Skeletal muscle tissue (tissue), 4 donors: ENCODE data around the gene CACFD1. TPM values are rescaled to one million over a fixed set of nuclear protein-coding genes. Genes with fewer than 3 reads are reported as not detected.

Experiments used
- H3K27ac ChIP-seq: one replicate; pipeline ENCODE4 v1.7.0; 2013; ENCODE audit warnings: mild to moderate bottlenecking, low read depth, low read length, inconsistent platforms
- H3K27me3 ChIP-seq, 3 donors: one replicate each; pipeline ENCODE4 v1.7.0; 2013; ENCODE audit warnings: low read length in 3 of 3; ENCODE audit not compliant: control insufficient read depth in 3 of 3, insufficient read depth in 3 of 3
- H3K36me3 ChIP-seq, 3 donors: one replicate each; pipeline ENCODE4 v1.7.0; 2013; ENCODE audit warnings: low read length in 3 of 3; ENCODE audit not compliant: control insufficient read depth in 3 of 3, insufficient read depth in 3 of 3
- H3K4me1 ChIP-seq, 3 donors: one replicate each; pipeline ENCODE4 v1.7.0; 2013; ENCODE audit warnings: low read length in 3 of 3, mild to moderate bottlenecking in 3 of 3; ENCODE audit not compliant: control insufficient read depth in 3 of 3, insufficient read depth in 3 of 3
- H3K4me3 ChIP-seq, 3 donors: one replicate each; pipeline ENCODE4 v1.7.0; 2013; ENCODE audit warnings: low read length in 3 of 3
- H3K9ac ChIP-seq, 3 donors: one replicate each; pipeline ENCODE4 v1.7.0; 2013; ENCODE audit warnings: low read length in 3 of 3, mild to moderate bottlenecking in 3 of 3, moderate library complexity in 2 of 3, low read depth in 1 of 3
- H3K9me3 ChIP-seq, 3 donors: one replicate each; pipeline ENCODE4 v1.7.0; 2013; ENCODE audit warnings: low read length in 3 of 3; ENCODE audit not compliant: control insufficient read depth in 3 of 3
- total RNA-seq: library from RNA; depleted of rRNA; stranded (reverse); fragments of >200 nt; gene quantifications from one replicate; pipeline ENCODE4 v1.2.3, GENCODE V29; 2014
- donor health status: Osteomylitis.

CACFD1 gene
- total RNA-seq, 1 donor from 2014 or later = 4.7 TPM

DNA sequence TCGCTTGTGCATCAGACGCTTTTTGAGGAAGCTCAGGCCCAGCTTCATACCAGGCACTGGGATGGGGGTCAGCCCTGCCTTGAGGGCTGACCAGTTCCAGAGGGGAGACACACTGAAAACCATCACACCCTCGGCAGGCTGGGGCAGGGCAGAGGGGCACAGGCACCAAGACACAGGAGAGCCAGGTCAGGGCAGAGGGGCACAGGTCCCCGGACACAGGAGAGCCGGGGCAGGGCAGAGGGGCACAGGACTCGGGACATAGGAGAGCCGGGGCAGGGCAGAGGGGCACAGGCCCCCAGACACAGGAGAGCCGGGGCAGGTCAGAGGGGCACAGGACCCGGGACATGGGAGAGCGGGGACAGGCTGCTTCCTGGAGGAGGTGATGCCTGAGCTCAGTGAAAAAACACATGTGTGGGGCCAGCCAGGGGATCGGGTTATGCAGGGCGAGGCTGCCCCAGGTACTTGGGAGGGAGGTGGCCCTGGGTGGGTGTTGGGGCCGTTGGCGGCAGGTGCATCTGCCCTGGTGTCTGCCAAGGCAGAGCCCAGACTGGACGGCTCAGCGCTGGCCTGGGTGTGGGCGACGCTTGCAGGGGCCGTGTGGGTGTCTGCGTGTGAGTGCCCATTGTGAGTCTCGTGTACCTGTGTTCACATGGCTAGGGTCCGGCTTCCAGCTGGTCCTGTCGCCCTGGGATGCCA lies 34.2 kb downstream of the CACFD1 start:
- H3K4me3 ChIP-seq = no peak overlapping the region
- H3K27ac ChIP-seq = no peak overlapping the region
- H3K4me1 ChIP-seq = peaks cover 17 to 37% (median 33%) of the 10 kb centered on the region in 3 donors
- no peaks in the 10 kb centered on the region for H3K9me3 ChIP-seq
- peaks cover 12 to 40% (median 22%) of the 10 kb centered on the region in 3 donors for H3K27me3 ChIP-seq
- H3K9ac ChIP-seq = no peak overlapping the region
- H3K36me3 ChIP-seq = no peaks in the 10 kb centered on the region

DNA sequence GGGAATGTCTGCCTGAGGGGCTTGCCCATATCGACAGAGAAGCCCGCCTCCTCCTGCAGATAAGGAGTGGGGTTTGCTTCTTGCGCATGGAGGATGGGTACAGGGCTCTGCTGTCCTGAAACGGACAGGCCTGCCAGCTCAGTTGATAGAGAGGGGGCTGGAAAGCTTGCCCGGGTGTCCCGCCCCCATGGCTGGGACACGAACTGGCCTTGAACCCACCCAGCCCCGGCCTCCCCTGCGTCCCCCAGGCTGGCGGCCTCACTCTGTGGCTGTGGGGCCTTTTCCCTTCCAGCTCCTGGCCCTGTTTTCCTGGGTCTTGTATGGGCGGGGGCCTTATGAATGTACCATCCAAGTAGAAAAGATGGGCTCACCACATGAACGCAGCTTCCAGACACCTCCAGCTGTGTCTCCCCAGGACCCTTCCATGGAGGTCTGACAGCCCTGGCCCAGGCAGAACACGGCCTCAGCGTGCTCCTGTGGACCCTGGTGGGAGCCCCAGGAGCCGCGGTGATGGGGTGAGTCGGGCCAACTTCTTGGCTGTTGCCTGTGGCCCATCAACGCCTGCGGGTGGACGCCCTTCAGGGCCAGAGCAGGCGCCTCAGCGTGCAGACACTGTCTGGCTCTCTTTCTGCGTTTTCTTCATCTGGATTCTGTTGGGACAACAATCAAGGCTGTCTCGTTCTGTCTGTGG lies 35.0 kb downstream of the CACFD1 start:
- Histone ChIP-seq H3K27ac (no peak overlapping the region), H3K4me1 (peaks cover 17 to 39% (median 33%) of the 10 kb centered on the region in 3 donors), H3K4me3 (no peak overlapping the region), H3K36me3 (no peaks in the 10 kb centered on the region), H3K9ac (no peak overlapping the region), H3K9me3 (no peaks in the 10 kb centered on the region), H3K27me3 (peaks cover 16 to 44% (median 26%) of the 10 kb centered on the region in 3 donors)

DNA sequence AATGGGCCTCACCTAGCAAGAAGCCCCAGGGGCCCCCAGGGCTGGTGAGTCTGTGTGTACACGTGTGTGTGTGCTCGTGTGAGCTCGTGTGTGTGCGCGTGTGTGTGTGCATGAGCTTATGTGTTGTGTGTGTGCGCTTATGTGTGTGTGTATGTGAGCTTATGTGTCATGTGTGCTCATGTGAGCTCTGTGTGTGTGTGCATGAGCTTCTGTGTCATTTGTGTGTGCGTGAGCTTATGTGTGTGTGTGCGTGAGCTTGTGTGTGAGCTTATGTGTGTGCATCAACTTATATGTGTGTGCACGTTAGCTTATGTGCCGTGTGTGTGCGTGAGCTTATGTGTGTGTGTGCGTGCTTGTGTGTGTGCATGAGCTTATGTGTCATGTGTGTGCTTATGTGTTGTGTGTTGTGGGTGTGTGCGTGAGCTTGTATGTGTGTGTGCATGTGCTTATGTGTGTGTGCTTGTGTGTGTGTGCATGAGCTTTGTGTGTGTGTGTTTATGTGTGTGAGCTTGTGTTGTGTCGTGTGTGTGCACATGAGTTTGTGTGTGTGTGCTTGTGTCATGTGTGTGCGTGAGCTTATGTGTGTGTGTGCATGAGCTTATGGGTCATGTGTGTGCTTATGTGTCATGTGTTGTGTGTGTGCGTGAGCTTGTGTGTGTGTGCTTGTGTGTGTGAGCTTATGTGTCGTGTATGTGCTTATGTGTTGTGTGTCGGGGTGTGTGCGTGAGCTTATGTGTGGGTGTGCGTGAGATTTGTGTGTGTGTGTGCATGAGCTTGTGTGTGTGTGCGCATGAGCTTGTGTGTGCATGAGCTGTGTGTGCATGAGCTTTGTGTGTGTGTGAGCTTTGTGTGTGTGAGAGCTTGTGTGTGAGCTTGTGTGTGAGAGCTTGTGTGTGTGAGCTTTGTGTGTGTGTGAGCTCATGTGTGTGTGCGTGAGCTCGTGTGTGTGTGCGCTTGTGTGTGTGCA lies 35.8 kb downstream of the CACFD1 start:
- Histone ChIP-seq H3K4me1 (peaks cover 17 to 39% (median 33%) of the 10 kb centered on the region in 3 donors), H3K4me3 (no peak overlapping the region), H3K9ac (no peak overlapping the region), H3K9me3 (no peaks in the 10 kb centered on the region), H3K36me3 (no peaks in the 10 kb centered on the region), H3K27me3 (peaks cover 19 to 42% (median 24%) of the 10 kb centered on the region in 3 donors), H3K27ac (no peak overlapping the region)

- Histone ChIP-seq H3K27me3 (peaks cover 19 to 42% (median 24%) of the 10 kb centered on the region in 3 donors), H3K36me3 (no peaks in the 10 kb centered on the region), H3K4me3 (no peak overlapping the region), H3K9me3 (peaks cover 5 to 7% (median 6%) of the 10 kb centered on the region in 3 donors), H3K27ac (no peak overlapping the region), H3K4me1 (peaks cover 8 to 27% (median 23%) of the 10 kb centered on the region in 3 donors), H3K9ac (no peak overlapping the region)
Observed at GRCh38 chr9:133496861-133497842, 37.4 kb downstream of the CACFD1 start.

GRCh38 chr9:133499132-133499891 lies 39.5 kb downstream of the CACFD1 start:
- Histone ChIP-seq H3K4me1 (peaks cover 0 to 10% (median 8%) of the 10 kb centered on the region in 3 donors), H3K9ac (no peak overlapping the region), H3K4me3 (no peak overlapping the region), H3K27ac (no peak overlapping the region), H3K27me3 (peaks cover 20 to 42% (median 24%) of the 10 kb centered on the region in 3 donors), H3K9me3 (peaks cover 5 to 10% (median 7%) of the 10 kb centered on the region in 3 donors), H3K36me3 (no peaks in the 10 kb centered on the region)

- Histone ChIP-seq H3K27ac (no peak overlapping the region), H3K4me3 (no peak overlapping the region)
Observed at GRCh38 chr9:133499892-133500270, 40.1 kb downstream of the CACFD1 start.

GRCh38 chr9:133502112-133502511 lies 42.3 kb downstream of the CACFD1 start:
- Histone ChIP-seq H3K9me3 (peaks cover 5 to 10% (median 7%) of the 10 kb centered on the region in 3 donors), H3K27ac (no peak overlapping the region), H3K36me3 (no peaks in the 10 kb centered on the region), H3K27me3 (peaks cover 22 to 41% (median 22%) of the 10 kb centered on the region in 3 donors), H3K4me3 (no peak overlapping the region), H3K4me1 (peaks cover 7 to 14% (median 14%) of the 10 kb centered on the region in 3 donors), H3K9ac (no peak overlapping the region)

More at GRCh38 chr9:133499892-133500270, 40.1 kb downstream of the CACFD1 start:
- Histone ChIP-seq H3K36me3 (no peaks in the 10 kb centered on the region), H3K27me3 (peaks cover 22 to 42% (median 24%) of the 10 kb centered on the region in 3 donors), H3K4me1 (peaks cover 0 to 10% (median 8%) of the 10 kb centered on the region in 3 donors), H3K9ac (no peak overlapping the region), H3K9me3 (peaks cover 5 to 10% (median 7%) of the 10 kb centered on the region in 3 donors)

DNA sequence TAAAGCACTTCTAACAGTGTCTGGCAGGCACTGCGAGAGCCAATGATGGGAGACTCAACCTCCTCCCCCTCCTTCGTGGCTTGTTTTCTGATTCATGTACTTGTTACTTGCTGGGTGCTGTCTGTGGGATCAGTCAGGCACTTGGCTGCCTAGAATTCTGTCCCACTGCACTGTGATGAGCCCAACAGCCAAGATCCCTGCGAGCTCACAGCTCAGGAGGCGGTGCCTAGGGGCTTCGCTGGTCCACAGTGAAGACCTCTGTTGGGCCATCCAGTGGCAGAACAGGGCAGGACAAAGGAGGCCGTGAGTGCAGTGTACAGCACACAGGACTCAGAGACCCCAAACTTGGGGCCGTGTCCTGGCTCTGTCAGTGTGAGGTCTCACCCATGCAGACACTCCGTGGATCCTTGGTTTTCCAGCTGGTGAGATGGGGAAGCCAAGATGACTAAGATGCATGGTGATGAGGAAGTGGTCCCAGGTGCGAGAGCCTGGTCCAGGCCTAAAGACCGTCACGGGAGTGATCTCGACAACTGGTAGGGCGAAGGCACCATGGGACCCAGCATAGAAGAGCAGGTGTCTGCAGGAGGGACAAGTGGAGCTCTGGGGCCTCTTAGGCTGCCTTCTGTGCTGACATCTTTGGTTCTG lies 45.5 kb downstream of the CACFD1 start:
- Histone ChIP-seq H3K9ac (peak overlapping the region in 1 of 3 donors; percentile 40), H3K4me1 (peaks cover 14 to 16% (median 15%) of the 10 kb centered on the region in 3 donors), H3K27ac (no peak overlapping the region)

More for the DNA sequence above, 45.5 kb downstream of the CACFD1 start:
- H3K36me3 ChIP-seq = no peaks in the 10 kb centered on the region
- peak overlapping the region in 1 of 3 donors; percentile 14 for H3K4me3 ChIP-seq
- peaks cover 20 to 39% (median 24%) of the 10 kb centered on the region in 3 donors for H3K27me3 ChIP-seq
- peaks cover 5 to 10% (median 7%) of the 10 kb centered on the region in 3 donors for H3K9me3 ChIP-seq
